HG02885 (cell line): ENCODE results near the gene DNAI2.
"Not testable (repeated sequence)": the region's sequence is repeated elsewhere in the genome, so short reads cannot be mapped to it uniquely, and the experiment has no call there.

ENCODE experiments used
- ATAC-seq: cut with Tn5 transposase; IDR thresholded peaks from one replicate; pipeline ENCODE4 v1.9.1; 2021; ENCODE audit warnings: mild to moderate bottlenecking; ENCODE audit not compliant: unreplicated experiment, poor library complexity

Gene DNAI2

DNA sequence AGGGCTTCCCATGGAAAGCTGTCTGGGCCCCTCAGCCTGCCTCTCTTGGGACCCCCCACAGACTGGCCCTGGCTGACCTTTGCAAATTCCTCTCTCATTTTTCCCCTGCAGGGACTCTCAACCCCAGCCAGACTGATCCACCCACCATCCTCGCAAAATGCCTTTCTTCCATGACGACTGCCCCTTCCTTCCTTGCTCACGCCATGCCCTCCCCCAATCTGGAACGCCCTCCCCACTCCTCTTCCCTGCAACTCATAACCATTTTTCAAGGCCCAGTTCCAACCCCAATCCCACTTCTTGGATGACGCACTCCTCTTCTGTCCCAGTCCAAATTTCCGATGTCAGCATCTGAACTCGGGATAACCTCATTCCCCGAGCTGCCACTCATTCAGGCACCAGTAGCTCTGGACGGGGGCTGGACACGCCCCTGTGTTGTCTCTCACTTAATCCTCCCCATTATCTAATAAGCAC lies 1.3 kb upstream of the DNAI2 start:
- ATAC-seq = no peak

DNA sequence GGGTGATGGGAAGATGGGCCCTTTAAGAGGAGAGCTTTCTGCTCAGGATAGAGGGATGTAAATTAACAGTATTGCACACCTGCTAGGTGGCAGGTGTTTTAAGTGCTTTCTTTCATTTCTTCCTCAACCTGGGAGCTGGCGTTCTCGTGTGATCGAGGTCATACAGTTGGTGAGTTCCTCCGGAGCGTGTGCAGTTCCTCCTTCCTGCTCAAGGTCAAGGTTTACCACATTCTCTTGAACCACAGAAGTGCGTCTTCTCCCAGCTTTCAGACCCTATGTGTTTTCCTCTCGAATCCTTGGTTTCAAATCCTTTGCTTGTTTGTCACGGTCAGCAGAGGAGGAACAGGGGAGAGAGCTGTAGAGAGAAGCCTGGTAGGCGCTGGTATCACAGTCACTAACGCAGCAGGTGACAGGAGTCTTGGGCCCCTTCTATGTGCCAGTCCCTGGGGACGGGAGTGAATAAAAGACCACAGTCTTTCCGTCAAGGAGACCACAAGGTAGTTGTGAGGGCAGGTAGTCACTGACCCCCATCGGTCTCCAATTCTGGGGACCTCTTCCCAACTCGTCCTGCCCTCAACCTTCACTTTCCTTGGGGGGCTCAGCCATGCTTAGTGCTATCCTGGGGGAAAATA lies 791 bp downstream of the DNAI2 start:
- no peak for ATAC-seq

DNA sequence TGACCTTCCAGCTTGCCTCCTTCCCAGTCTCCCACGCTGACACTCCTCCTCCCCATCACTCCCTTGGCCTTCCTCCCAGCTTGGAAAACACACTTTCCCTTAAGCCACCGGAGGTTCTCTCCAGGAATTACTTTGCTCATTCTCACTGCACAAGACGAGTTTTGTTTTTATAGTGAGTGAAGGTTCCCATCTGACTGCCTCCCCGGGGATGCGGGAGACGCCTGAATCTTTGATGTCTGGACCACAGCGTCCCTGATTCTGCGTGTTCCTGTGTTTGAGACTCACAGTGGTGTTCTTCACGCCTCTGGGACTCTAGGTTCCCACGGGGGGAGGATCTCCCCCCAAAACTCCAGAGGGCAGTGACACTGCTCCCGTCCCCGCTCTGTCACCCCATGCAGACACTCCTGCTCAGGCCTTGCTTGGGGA lies 2.0 kb downstream of the DNAI2 start:
- no peak for ATAC-seq

DNA sequence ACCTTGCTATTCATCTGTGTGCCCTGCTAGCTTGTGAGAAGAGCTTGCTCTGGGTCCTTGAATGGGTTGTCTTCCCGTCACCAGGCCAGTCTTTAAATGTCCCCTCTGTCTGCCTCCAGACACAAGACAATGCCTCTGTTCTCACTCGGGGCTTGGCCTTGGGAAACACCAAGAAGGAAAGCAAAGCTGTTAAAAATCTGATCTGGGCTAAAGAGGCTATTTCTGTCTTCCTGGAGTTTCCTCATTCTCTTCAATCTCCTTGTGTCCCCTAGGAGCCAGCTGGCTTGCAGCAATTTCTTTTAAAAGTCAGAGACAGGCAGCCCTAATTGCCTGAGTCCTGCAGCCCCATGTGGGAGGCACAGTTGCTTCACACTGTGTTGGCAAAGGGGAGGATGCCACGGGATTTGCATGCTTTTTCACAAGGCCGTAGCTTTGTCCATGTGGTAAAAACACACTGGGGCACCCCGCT lies 2.5 kb downstream of the DNAI2 start:
- no peak for ATAC-seq

DNA sequence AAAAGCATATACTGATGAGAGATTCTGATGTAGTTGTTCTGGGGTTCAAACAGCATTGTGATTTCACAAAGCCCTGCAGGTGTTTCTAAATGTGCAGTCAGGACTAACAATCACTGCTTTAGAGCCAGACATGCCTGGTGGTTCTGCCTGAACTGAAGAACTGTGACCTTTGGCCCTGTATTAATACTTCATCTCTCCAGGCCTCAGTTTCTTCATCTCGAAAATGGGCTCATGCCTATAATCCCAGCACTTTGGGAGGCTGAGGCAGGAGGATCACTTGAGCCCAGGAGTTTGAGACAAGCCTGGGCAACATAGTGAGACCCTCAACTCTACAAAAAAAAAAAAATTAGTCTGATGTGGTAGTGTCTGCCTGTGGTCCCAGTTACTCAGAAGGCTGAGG lies 3.9 kb downstream of the DNAI2 start:
- no peak for ATAC-seq

DNA sequence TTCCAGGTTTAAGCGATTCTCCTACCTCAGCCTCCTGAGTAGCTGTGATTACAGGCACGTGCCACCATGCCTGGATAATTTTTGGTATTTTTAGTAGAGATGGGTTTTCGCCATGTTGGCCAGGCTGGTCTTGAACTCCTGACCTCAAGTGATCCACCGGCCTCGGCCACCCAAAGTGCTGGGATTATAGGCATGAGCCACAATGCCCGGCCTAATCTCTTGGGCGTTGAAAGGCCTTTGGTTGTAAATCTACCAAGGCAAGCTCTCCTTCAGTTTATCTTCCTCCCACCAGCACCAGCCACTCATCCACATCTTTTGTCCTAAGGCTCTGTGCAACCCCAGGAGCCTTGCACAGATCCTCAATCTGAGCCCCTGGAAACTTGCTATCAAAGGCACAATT lies 5.6 kb downstream of the DNAI2 start:
- ATAC-seq = not testable (repeated sequence)

DNA sequence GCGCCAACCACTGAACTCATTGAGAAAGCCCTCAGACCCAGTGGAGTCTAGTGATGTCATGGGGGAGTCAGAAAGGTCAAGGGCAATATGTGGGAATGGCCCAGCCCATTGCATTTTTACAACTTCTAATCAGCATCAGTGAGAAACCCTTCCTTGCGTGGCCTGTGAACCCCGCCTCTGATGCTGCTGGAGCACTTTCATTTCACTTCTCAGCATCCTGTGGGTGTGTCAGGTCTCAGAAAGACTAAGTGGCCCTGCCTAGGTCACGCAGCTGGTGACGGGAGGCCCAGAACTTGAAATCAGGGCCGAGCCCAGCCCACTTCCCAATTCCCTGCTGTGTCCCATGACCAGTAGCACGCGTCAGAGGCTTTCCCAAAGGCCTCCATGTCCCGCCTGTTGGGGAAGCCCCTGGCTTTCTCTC lies 6.1 kb downstream of the DNAI2 start:
- ATAC-seq = peak; percentile 78

DNA sequence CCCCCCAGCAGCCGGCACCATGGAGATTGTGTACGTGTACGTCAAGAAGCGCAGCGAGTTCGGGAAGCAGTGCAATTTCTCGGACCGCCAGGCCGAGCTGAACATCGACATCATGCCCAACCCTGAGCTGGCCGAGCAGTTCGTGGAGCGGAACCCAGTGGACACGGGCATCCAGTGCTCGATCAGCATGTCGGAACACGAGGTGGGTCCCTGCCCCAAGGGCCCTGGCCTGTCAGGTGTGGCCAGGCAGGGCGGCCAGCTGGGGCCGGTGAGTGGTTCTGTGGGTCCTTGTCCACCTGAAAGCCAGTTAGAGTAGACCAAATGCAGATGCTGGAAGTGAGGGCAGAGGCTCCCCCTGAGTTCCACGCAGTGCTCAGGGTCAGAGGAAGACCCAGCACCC lies 7.8 kb downstream of the DNAI2 start:
- no peak for ATAC-seq

DNA sequence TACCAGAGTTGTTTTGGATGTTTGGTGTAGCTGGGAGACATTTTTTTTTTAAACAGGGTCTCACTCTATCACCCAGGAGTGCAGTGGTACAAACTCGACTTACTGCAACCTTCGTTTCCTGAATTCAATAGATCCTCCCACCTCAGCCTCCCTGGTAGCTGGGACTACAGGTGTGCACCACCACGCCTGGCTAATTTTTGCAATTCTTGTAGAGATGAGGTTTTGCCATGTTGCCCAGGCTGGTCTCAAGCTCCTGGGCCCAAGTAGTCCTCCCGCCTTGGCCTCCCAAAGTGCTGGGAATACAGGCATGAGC lies 8.2 kb downstream of the DNAI2 start:
- ATAC-seq = not testable (repeated sequence)

DNA sequence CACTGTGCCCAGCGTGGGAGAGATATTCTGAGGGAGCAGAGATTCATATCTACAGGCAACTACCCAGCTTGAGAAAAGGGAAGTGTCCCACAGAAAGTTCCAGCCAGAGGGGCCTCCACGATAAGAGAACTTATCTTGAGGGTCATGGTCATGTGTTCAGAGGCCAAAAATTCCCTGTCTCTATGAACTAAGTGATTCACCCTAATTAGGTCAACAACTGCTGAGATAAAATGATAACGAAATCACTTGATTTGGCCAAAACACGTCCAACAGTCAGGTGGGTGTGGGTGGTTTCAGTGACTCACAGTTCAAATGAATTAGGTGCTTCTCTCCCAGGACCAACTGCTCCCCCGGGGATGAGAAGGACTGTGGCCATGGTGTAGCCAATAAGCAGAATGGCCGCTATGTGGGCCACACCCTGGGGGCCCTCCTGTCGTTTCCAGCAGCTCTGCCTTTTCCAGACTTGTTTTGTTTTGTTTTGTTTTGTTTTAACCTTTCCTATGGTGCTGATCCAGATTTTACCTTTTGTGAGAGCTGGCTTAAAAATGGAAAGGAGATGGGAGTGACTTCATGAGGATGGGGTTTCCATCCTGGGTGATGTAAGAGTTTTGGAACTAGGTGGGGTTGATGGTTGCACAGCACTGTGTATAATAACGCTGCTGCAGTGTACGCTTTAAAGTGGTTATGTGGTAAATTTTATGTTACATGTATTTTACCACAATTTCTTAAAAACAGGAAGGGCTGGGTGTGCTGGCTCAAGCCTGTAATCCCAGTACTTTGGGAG lies 8.7 kb downstream of the DNAI2 start:
- no peak for ATAC-seq

DNA sequence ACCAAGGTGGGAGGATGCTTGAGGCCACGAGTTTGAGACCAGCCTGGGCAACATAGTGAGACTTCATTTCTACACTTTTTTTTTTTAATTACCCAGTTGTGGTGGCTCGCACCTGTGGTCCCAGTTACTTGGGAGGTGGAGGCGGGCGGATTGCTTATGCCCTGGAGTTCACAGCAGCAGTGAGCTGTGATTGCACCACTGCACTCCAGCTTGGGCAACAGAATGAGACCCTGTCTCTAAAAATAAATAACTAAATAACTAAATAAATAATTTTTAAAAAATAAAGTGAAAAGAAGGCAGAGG lies 9.3 kb downstream of the DNAI2 start:
- ATAC-seq = no peak

DNA sequence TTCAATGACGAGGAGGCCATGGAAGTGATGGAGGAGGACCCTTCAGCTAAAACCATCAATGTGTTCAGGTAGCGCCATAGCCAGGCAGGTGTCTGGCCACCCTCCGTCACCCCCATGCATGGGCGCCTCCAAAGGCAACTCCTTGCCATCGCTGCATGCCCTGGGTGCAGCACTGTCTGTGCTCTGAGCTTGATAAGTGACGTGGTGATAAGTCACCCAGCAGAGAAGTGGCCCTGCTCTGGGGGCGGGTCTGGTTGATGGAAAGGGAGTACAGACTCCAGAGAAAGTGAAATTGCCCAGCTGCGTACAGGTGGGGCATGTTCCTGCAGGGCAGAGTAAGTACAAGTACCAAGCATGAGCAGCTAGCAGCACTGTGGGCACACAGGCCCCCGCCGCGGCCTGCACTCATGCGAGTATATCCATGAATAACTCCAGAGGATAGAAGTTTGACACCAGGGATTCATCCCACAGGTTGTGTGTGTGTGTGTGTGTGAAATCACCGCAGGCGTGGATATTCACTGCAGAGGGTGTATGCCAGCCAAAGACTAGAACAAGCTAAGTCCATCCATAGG lies 13.1 kb downstream of the DNAI2 start:
- ATAC-seq = no peak

DNA sequence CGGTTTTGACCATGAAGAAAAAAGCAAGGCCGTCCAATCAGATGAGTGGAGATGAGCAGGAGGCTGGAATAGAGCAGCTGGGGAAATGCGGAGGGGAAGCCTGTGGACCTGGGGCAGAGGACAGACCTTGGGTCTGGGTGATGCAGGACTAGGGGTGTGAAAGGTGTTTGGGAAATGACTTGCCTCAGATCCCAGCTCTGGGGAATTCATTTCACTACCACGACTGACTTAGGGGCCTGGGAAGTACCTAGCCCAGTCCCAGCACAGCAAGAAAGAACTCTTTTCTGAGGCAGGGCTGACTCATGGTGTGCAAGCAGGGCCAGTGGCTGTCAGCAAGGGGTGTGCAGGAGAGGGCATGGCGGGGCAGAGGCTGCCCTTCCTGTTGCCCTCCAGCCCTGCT lies 14.8 kb downstream of the DNAI2 start:
- ATAC-seq = peak; percentile 61

DNA sequence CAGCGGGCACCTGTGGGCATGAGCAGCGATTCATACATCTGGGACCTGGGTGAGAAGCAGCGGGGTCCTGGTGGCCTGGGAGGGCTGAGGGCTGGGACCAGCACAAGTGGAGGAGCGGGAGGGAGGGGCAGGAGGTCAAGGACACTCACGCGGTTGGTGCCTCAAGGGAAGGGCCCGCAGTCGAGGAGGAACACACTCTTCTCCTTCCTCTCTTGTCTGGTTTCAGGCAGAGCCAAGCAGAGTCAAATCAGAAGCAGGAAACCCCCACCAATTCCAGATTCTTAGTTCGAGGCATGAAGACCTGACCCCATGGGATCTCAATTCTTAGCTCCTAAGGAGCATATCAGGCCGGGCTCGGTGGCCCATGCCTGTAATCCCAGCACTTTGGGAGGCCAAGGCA lies 15.7 kb downstream of the DNAI2 start:
- no peak for ATAC-seq

DNA sequence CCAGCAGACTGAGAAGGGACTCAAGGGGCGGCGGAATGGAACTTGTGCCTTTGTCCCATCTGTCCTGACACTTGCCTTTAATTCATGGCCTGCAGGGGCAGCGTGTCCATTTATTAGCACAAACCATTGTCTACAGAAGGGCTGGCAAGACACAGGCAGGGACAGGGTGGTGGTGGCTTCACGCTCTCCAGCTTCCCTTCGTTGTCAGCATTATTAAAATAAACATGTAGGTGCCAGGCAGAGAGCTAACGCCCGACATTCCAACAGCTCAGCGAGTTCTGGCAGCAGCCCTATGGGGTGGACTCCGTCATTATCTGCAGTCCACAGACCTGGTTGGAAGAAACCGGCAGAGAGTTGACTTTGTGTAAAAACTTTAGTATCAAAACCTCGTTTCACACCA lies 16.3 kb downstream of the DNAI2 start:
- no peak for ATAC-seq

DNA sequence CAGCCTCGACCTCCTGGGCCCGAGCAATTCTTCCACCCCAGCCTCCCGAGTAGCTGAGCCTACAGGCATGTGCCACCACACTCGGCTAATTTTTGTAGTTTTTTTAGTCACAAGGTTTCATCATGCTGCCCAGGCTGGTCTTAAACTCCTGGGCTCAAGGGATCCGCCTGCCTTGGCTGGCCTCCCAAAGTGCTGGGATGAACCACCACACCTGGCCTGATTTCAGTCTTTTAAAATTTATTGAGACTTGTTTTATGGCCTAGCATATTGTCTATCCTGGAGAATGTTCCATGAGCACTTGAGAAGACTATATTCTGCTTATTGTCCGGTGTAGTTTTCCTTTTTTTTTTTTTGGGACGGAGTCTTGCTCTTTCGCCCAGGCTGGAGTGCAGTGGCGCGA lies 18.5 kb downstream of the DNAI2 start:
- no peak for ATAC-seq

DNA sequence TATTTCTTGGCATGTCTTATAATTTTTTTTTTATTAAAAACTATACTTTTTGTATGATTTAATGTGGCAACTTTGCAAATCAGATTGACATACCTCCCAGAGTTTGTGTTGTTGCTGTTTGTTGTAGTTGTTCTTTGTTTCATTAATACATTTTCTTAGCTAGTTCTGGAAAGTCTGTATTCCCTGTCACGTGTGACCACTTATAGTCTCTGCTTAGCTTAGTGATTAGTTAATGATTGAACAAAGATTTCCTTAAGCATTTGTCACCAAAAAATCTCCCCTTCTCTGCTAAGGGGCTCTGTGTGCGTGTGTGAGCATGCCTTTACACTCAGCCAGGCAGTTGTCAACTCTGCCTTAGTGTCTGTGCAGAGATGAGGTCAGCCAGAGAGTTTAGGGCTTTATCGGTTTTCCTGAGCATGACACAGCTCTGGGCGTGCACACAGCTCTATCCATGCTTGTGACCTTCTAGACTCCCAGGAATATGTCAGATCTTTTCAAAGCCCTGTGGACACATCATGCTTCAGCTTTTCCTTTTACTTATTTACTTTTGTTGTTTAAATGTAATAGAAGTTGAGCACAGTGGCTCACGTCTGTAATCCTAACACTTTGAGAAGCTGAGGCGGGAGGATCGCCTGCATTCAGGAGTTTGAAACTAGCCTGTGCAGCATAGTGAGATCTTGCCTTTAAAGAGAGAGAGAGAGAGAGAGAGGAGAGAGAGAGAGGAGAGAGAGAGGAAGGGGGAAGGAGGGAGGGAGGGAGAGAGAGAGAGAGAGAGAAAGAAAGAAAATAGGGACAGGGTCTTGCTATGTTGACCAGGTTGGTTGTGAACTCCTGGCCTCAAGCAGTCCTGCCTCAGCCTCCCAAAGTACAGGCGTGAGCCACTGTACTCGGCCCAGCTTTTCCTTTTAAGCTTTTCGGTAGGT lies 21.9 kb downstream of the DNAI2 start:
- no peak for ATAC-seq

DNA sequence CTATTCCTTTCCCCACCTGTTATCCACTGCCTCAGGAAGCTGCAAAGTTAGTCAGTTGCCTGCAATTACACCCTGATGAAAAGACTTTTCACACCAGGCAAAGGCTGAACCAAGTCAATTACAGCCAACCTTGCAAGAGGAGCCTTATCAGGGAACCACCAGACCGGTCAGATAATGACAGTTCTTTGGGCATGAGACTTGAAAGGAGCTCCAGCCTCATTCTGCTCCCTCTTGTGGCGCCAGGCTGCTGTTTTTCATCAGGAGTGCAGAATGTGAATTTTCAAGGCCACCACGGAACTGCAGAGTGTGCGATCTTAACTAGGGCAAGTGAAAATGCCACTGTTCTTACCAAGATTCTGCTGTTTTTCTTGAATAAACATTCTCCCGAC lies 22.5 kb downstream of the DNAI2 start:
- no peak for ATAC-seq

DNA sequence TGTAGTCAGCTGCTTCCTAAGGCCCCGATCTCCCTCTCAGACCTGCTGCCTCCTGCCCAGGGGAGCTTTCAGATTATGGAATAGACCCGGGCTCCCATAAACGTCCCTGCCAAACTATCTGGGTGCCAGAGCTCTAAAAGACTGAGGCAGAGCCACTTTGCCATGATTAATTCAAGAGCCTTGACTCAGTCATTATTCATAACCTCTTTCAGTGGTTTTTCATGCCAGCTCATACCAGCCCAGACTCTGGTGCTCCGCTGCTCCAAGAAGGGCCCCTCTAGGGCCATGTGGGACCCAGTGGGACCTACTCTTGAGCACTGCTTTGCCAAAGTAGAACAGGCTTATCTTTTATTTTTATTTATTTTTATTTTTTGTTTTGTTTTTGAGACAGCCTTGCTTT lies 23.9 kb downstream of the DNAI2 start:
- no peak for ATAC-seq

DNA sequence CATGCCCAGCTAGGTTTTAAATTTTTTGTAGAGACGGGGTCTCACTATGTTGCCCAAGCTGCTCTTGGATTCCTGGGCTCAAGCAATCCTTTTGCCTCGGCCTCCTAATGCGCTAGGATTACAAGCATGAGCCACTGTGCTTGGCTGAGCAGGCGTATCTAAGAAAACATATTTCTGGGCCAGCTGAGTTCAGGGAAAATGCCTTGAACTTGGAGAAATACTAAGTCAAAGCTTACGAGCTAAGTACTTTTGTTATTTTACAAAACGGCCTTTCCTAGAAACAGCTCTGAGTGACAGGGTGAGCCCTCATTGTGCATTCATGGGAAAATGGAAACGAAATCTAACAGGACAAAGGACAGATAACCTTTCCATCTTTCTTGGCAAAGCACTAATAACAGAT lies 24.7 kb downstream of the DNAI2 start:
- no peak for ATAC-seq
